Measurements from ENCODE around the gene GRM1.
A peak's percentile ranks its signal among the peaks of the same experiment; 100 is the strongest.

The GRM1 gene

DNA sequence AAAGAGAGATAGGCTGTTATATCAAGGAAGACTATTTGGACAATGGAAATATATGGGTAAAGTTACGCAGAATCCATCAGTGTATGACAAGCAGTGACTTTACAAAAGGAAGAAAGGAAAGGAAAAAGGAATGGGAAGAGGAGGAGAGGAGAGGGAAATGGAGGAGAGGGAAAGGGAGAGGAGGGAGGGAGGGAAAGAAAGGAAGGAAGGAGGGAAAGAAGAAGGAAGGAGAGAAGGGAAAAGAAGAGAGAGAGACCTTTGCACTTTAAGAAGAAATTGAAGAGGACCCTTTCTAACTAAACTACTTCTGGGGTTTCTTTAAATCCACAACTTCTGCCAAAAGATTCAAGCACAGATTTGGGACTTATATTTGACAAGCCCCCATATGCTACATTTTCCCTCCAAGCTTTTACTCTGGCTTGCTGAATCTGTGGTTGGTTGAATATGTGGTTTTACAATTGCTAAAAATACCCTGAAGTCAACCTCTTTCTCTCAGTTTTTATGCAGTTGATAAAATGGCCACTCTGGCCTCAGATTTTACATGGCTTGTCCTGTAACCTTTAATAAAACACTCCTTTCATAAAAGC lies 394.0 kb downstream of the GRM1 start:
- no peak overlapping the region for H3K27ac ChIP-seq (ENCODE audit: low read depth, low read length)

DNA sequence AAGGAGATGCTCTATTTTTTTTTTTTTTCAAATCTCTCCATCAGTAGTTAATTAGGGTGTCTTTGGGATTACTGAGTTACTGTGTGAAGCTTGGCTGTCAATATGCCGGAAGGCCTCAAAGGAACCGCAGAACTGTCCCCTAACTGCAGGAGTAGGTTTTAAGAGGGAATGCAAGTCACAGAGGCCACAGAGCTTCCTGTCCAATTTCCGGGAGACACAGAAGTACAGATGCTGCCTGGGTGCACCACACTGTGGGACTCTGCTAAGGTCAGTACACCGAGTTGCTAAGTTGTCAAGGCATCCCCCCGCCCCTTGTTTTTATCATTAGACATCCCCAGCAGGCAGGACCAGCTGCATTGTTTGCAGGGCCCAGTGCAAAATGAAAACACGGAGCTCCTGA lies 394.6 kb downstream of the GRM1 start:
- H3K36me3 ChIP-seq (ENCODE audit: control insufficient read depth, insufficient read depth, low read length): no peaks in the 10 kb centered on the region
- no peak overlapping the region for H3K9ac ChIP-seq (ENCODE audit: low read depth, low read length)
- no peaks in the 10 kb centered on the region for H3K9me3 ChIP-seq (ENCODE audit: control insufficient read depth, insufficient read depth, low read length)
- H3K4me1 ChIP-seq (ENCODE audit: control insufficient read depth, insufficient read depth, low read length): no peaks in the 10 kb centered on the region
- no peak overlapping the region for H3K4me3 ChIP-seq (ENCODE audit: low read depth, low read length)
- no peak overlapping the region for H3K27ac ChIP-seq (ENCODE audit: low read depth, low read length)
- H3K27me3 ChIP-seq (ENCODE audit: control insufficient read depth, insufficient read depth, low read length): no peaks in the 10 kb centered on the region

More for the DNA sequence above, 394.0 kb downstream of the GRM1 start:
- H3K9ac ChIP-seq (ENCODE audit: low read depth, low read length): no peak overlapping the region
- no peaks in the 10 kb centered on the region for H3K9me3 ChIP-seq (ENCODE audit: control insufficient read depth, insufficient read depth, low read length)
- no peaks in the 10 kb centered on the region for H3K36me3 ChIP-seq (ENCODE audit: control insufficient read depth, insufficient read depth, low read length)
- H3K27me3 ChIP-seq (ENCODE audit: control insufficient read depth, insufficient read depth, low read length): no peaks in the 10 kb centered on the region
- no peaks in the 10 kb centered on the region for H3K4me1 ChIP-seq (ENCODE audit: control insufficient read depth, insufficient read depth, low read length)
- H3K4me3 ChIP-seq (ENCODE audit: low read depth, low read length): no peak overlapping the region

DNA sequence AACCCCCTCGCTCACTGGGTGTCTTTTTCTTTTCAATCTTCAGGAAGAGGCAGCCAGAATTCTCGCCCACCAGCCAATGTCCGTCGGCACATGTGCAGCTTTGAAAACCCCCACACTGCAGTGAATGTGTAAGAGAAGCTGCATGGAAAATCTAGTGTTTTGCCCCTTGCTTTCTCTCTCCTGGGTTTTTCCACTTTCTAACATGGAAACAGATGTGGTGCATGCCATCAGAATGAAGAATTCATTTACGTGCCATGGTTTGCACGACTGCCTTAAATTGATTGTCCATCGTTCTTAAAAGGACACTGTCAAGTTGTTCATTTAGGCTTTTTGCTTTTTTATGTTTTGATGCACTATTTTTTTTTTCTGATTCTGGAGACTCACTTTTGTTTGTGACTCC lies 397.7 kb downstream of the GRM1 start:
- Histone ChIP-seq H3K4me3 (ENCODE audit: low read depth, low read length) (no peak overlapping the region), H3K9me3 (ENCODE audit: control insufficient read depth, insufficient read depth, low read length) (no peaks in the 10 kb centered on the region), H3K27me3 (ENCODE audit: control insufficient read depth, insufficient read depth, low read length) (no peaks in the 10 kb centered on the region)

DNA sequence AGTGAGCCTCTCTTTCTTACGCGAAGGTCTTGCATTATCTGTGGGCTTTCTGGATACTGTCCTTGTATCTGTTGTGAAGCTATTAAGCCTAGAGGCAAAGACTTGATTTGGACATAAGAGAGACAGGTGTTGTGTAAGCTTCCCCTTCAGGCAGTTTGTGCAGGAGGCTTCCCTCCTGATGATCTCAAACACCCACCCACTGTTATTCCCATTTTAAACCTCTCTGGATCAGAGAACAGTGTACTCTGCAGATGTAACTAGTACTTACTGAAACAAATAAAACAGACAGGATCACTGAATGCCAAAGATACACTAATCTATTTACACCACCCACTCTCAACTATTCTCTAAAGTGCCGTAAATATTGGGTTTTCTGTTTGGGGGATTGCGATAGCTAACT lies 401.0 kb downstream of the GRM1 start:
- Histone ChIP-seq H3K4me3 (ENCODE audit: low read depth, low read length) (no peak overlapping the region), H3K9me3 (ENCODE audit: control insufficient read depth, insufficient read depth, low read length) (no peaks in the 10 kb centered on the region), H3K27me3 (ENCODE audit: control insufficient read depth, insufficient read depth, low read length) (peaks cover 15% of the 10 kb centered on the region), H3K36me3 (ENCODE audit: control insufficient read depth, insufficient read depth, low read length) (no peaks in the 10 kb centered on the region), H3K27ac (ENCODE audit: low read depth, low read length) (no peak overlapping the region), H3K9ac (ENCODE audit: low read depth, low read length) (no peak overlapping the region), H3K4me1 (ENCODE audit: control insufficient read depth, insufficient read depth, low read length) (peaks cover 6% of the 10 kb centered on the region; the same call in 1 of the 2 replicates)

More for the DNA sequence above, 397.7 kb downstream of the GRM1 start:
- H3K36me3 ChIP-seq (ENCODE audit: control insufficient read depth, insufficient read depth, low read length): no peaks in the 10 kb centered on the region
- H3K9ac ChIP-seq (ENCODE audit: low read depth, low read length): no peak overlapping the region
- no peak overlapping the region for H3K27ac ChIP-seq (ENCODE audit: low read depth, low read length)
- H3K4me1 ChIP-seq (ENCODE audit: control insufficient read depth, insufficient read depth, low read length): 0 out of 2 replicates have a peak, but pooled peaks cover 4% of the 10 kb centered on the region

DNA sequence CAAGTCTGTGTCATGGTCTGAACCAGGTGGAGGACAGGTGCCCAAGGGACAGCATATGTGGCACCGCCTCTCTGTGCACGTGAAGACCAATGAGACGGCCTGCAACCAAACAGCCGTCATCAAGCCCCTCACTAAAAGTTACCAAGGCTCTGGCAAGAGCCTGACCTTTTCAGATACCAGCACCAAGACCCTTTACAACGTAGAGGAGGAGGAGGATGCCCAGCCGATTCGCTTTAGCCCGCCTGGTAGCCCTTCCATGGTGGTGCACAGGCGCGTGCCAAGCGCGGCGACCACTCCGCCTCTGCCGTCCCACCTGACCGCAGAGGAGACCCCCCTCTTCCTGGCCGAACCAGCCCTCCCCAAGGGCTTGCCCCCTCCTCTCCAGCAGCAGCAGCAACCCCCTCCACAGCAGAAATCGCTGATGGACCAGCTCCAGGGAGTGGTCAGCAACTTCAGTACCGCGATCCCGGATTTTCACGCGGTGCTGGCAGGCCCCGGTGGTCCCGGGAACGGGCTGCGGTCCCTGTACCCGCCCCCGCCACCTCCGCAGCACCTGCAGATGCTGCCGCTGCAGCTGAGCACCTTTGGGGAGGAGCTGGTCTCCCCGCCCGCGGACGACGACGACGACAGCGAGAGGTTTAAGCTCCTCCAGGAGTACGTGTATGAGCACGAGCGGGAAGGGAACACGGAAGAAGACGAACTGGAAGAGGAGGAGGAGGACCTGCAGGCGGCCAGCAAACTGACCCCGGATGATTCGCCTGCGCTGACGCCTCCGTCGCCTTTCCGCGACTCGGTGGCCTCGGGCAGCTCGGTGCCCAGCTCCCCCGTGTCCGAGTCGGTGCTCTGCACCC lies 405.2 kb downstream of the GRM1 start:
- no peak overlapping the region for H3K9ac ChIP-seq (ENCODE audit: low read depth, low read length)
- no peak overlapping the region for H3K27ac ChIP-seq (ENCODE audit: low read depth, low read length)
- H3K4me3 ChIP-seq (ENCODE audit: low read depth, low read length): peak overlapping the region; percentile 75

DNA sequence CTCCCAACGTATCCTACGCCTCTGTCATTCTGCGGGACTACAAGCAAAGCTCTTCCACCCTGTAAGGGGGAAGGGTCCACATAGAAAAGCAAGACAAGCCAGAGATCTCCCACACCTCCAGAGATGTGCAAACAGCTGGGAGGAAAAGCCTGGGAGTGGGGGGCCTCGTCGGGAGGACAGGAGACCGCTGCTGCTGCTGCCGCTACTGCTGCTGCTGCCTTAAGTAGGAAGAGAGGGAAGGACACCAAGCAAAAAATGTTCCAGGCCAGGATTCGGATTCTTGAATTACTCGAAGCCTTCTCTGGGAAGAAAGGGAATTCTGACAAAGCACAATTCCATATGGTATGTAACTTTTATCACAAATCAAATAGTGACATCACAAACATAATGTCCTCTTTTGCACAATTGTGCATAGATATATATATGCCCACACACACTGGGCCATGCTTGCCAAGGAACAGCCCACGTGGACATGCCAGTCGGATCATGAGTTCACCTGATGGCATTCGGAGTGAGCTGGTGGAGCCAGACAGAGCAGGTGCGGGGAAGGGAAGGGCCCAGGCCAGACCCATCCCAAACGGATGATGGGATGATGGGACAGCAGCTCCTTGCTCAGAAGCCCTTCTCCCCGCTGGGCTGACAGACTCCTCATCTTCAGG lies 406.0 kb downstream of the GRM1 start:
- Histone ChIP-seq H3K9me3 (ENCODE audit: control insufficient read depth, insufficient read depth, low read length) (no peaks in the 10 kb centered on the region), H3K36me3 (ENCODE audit: control insufficient read depth, insufficient read depth, low read length) (no peaks in the 10 kb centered on the region), H3K4me1 (ENCODE audit: control insufficient read depth, insufficient read depth, low read length) (peaks cover 4% of the 10 kb centered on the region; the same call in 1 of the 2 replicates), H3K9ac (ENCODE audit: low read depth, low read length) (no peak overlapping the region), H3K27me3 (ENCODE audit: control insufficient read depth, insufficient read depth, low read length) (peaks cover 26% of the 10 kb centered on the region), H3K4me3 (ENCODE audit: low read depth, low read length) (peak overlapping the region; percentile 75), H3K27ac (ENCODE audit: low read depth, low read length) (no peak overlapping the region)

More for the DNA sequence above, 405.2 kb downstream of the GRM1 start:
- no peaks in the 10 kb centered on the region for H3K9me3 ChIP-seq (ENCODE audit: control insufficient read depth, insufficient read depth, low read length)
- H3K4me1 ChIP-seq (ENCODE audit: control insufficient read depth, insufficient read depth, low read length): peaks cover 7% of the 10 kb centered on the region; the same call in 1 of the 2 replicates
- peaks cover 26% of the 10 kb centered on the region for H3K27me3 ChIP-seq (ENCODE audit: control insufficient read depth, insufficient read depth, low read length)
- no peaks in the 10 kb centered on the region for H3K36me3 ChIP-seq (ENCODE audit: control insufficient read depth, insufficient read depth, low read length)

DNA sequence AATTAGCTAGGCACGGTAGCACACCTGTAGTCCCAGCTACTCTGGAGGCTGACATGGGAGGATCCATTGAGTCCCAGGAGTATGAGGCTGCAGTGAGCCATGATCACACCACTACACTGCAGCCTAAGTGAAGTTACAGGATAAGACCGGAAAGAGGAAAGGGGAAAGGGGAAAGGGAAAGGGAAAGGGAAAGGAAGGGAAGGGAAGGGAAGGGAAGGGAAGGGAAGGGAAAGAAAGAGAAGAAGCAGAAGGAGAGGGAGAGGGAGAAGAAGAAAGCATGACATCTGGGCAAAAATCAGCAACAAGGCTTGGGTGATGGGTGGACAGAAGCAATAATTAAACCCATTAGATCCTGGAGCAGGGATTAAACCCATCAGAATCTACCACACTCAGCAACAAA lies 413.0 kb downstream of the GRM1 start:
- Histone ChIP-seq H3K4me3 (ENCODE audit: low read depth, low read length) (no peak overlapping the region), H3K9ac (ENCODE audit: low read depth, low read length) (no peak overlapping the region), H3K27me3 (ENCODE audit: control insufficient read depth, insufficient read depth, low read length) (no peaks in the 10 kb centered on the region), H3K36me3 (ENCODE audit: control insufficient read depth, insufficient read depth, low read length) (no peaks in the 10 kb centered on the region), H3K27ac (ENCODE audit: low read depth, low read length) (no peak overlapping the region), H3K4me1 (ENCODE audit: control insufficient read depth, insufficient read depth, low read length) (no peaks in the 10 kb centered on the region), H3K9me3 (ENCODE audit: control insufficient read depth, insufficient read depth, low read length) (no peaks in the 10 kb centered on the region)

DNA sequence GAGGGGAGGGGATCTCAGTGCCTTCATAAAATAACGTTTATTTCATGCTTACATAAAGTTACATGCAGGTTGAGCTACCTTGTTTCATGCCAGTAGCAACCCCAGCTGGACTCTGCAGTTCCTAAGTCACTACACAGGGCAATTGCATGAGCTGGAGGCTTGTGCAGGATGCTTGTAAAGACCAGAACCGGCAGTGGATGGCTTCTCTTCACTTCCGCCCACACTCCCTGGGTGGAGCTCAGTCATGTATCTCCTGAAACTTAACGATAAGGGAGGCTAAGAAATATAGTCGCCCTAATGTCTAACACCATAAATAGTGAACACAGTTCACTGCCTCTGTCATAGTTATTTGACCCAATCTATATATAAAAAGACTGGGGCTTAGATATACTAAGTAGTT lies 415.3 kb downstream of the GRM1 start:
- no peaks in the 10 kb centered on the region for H3K36me3 ChIP-seq (ENCODE audit: control insufficient read depth, insufficient read depth, low read length)
- no peaks in the 10 kb centered on the region for H3K4me1 ChIP-seq (ENCODE audit: control insufficient read depth, insufficient read depth, low read length)
- H3K27ac ChIP-seq (ENCODE audit: low read depth, low read length): no peak overlapping the region
- H3K4me3 ChIP-seq (ENCODE audit: low read depth, low read length): no peak overlapping the region
- H3K27me3 ChIP-seq (ENCODE audit: control insufficient read depth, insufficient read depth, low read length): no peaks in the 10 kb centered on the region
- H3K9ac ChIP-seq (ENCODE audit: low read depth, low read length): no peak overlapping the region
- no peaks in the 10 kb centered on the region for H3K9me3 ChIP-seq (ENCODE audit: control insufficient read depth, insufficient read depth, low read length)

DNA sequence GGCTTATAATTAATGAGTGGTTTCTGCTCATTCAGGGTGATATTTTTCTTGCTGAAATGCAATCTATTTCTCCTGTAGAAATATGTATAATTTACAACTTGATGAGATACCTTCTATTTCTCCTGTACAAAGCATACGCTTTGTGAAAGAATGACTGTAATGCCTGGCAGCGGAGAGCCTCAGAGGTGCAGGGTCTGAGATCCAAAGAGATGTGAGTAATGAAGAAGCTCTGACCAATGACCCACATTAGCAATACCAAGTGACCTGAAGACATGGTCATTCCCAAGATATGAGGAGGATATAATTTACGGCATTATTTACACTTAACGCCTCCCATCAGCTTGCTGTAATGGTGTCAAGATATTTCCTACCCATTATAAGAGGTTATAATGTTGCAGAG lies 416.4 kb downstream of the GRM1 start:
- Histone ChIP-seq H3K4me3 (ENCODE audit: low read depth, low read length) (no peak overlapping the region), H3K4me1 (ENCODE audit: control insufficient read depth, insufficient read depth, low read length) (no peaks in the 10 kb centered on the region), H3K27me3 (ENCODE audit: control insufficient read depth, insufficient read depth, low read length) (no peaks in the 10 kb centered on the region), H3K9me3 (ENCODE audit: control insufficient read depth, insufficient read depth, low read length) (no peaks in the 10 kb centered on the region), H3K27ac (ENCODE audit: low read depth, low read length) (no peak overlapping the region), H3K36me3 (ENCODE audit: control insufficient read depth, insufficient read depth, low read length) (no peaks in the 10 kb centered on the region), H3K9ac (ENCODE audit: low read depth, low read length) (no peak overlapping the region)

DNA sequence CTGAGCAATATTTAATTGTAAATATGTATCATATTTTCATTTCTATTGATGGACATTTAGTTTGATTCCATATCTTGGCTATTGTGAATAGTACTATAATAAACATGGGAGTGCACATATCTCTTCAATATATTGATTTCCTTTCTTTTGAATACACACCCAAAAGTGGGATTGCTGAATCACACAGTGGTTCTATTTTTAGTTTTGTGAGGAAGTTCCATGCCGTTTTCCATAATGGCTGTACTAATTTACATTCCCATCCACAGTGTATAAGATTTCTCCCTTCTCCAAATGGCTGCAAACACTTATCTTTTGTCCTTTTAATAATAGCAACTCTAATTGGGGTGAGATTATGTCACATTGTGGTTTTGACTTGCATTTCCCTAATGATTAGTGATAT lies 428.0 kb downstream of the GRM1 start:
- Histone ChIP-seq H3K4me1 (ENCODE audit: control insufficient read depth, insufficient read depth, low read length) (no peaks in the 10 kb centered on the region), H3K4me3 (ENCODE audit: low read depth, low read length) (no peak overlapping the region), H3K9me3 (ENCODE audit: control insufficient read depth, insufficient read depth, low read length) (no peaks in the 10 kb centered on the region), H3K27ac (ENCODE audit: low read depth, low read length) (no peak overlapping the region), H3K27me3 (ENCODE audit: control insufficient read depth, insufficient read depth, low read length) (no peaks in the 10 kb centered on the region), H3K36me3 (ENCODE audit: control insufficient read depth, insufficient read depth, low read length) (no peaks in the 10 kb centered on the region), H3K9ac (ENCODE audit: low read depth, low read length) (no peak overlapping the region)

DNA sequence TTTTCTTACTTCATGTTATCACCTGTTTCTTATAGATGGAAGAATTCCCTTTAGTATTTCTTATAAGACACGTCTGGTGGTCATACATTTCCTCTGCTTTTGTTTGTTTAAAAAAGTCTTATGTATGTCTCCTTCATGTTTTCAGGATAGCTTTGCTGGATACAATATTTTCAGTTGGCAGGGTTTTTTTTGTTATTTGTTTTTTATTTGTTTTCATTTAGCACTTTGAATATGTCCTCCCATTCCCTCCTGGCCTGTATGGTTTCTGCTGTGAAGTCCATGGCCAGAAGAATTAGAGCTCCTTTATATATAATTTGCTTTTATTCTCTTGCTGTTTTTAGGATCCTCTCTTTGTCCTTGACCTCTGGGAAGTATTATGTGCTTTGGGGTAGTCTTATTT lies 432.1 kb downstream of the GRM1 start:
- no peak overlapping the region for H3K27ac ChIP-seq (ENCODE audit: low read depth, low read length)
- no peak overlapping the region for H3K4me3 ChIP-seq (ENCODE audit: low read depth, low read length)
- no peaks in the 10 kb centered on the region for H3K36me3 ChIP-seq (ENCODE audit: control insufficient read depth, insufficient read depth, low read length)
- no peaks in the 10 kb centered on the region for H3K4me1 ChIP-seq (ENCODE audit: control insufficient read depth, insufficient read depth, low read length)
- no peaks in the 10 kb centered on the region for H3K9me3 ChIP-seq (ENCODE audit: control insufficient read depth, insufficient read depth, low read length)
- H3K27me3 ChIP-seq (ENCODE audit: control insufficient read depth, insufficient read depth, low read length): no peaks in the 10 kb centered on the region
- H3K9ac ChIP-seq (ENCODE audit: low read depth, low read length): no peak overlapping the region
